Mucosa of stomach (tissue), 1 donor: ENCODE measurements around the gene FXYD7.
"Not testable (repeated sequence)": the region's sequence is repeated elsewhere in the genome, so short reads cannot be mapped to it uniquely, and the experiment has no call there.

Experiments
- H3K27me3 ChIP-seq: one replicate; pipeline ENCODE4 v1.7.0; 2013; ENCODE audit warnings: mild to moderate bottlenecking, low read length; ENCODE audit not compliant: control insufficient read depth, insufficient read depth
- H3K36me3 ChIP-seq: one replicate; pipeline ENCODE4 v1.7.0; 2013; ENCODE audit warnings: low read length; ENCODE audit not compliant: control insufficient read depth, insufficient read depth
- H3K4me1 ChIP-seq: one replicate; pipeline ENCODE4 v1.7.0; 2013; ENCODE audit warnings: mild to moderate bottlenecking, low read length; ENCODE audit not compliant: control insufficient read depth, insufficient read depth
- H3K4me3 ChIP-seq: one replicate; pipeline ENCODE4 v1.7.0; 2013; ENCODE audit warnings: low read length
- H3K9ac ChIP-seq: one replicate; pipeline ENCODE4 v1.7.0; 2013; ENCODE audit warnings: mild to moderate bottlenecking, low read length, moderate library complexity
- H3K9me3 ChIP-seq: one replicate; pipeline ENCODE4 v1.7.0; 2013; ENCODE audit warnings: mild to moderate bottlenecking, low read length, moderate library complexity; ENCODE audit not compliant: control insufficient read depth
- donor health status: Pancreatic carcinoma.

The FXYD7 gene

GRCh38 chr19:35184267-35184666 is 41.2 kb downstream of the FXYD7 start:
- no peak overlapping the region for H3K4me3 ChIP-seq
- H3K27me3 ChIP-seq = no peaks in the 10 kb centered on the region
- H3K36me3 ChIP-seq = no peaks in the 10 kb centered on the region
- no peak overlapping the region for H3K9ac ChIP-seq
- H3K4me1 ChIP-seq = no peaks in the 10 kb centered on the region
- H3K9me3 ChIP-seq = no peaks in the 10 kb centered on the region

- H3K36me3 ChIP-seq = no peaks in the 10 kb centered on the region
- no peaks in the 10 kb centered on the region for H3K9me3 ChIP-seq
- H3K4me1 ChIP-seq = no peaks in the 10 kb centered on the region
- H3K4me3 ChIP-seq = no peak overlapping the region
- no peaks in the 10 kb centered on the region for H3K27me3 ChIP-seq
- H3K9ac ChIP-seq = no peak overlapping the region
These were observed 41.8 kb downstream of the FXYD7 start for GRCh38 chr19:35184884-35185283.

GRCh38 chr19:35194012-35194984 is 51.2 kb downstream of the FXYD7 start:
- Histone ChIP-seq H3K36me3 (no peaks in the 10 kb centered on the region), H3K27me3 (no peaks in the 10 kb centered on the region), H3K9me3 (no peaks in the 10 kb centered on the region), H3K4me1 (peaks cover 5% of the 10 kb centered on the region), H3K4me3 (no peak overlapping the region), H3K9ac (no peak overlapping the region)

- H3K9me3 ChIP-seq = no peaks in the 10 kb centered on the region
- H3K4me1 ChIP-seq = peaks cover 18% of the 10 kb centered on the region
- H3K27me3 ChIP-seq = no peaks in the 10 kb centered on the region
- no peak overlapping the region for H3K4me3 ChIP-seq
- no peaks in the 10 kb centered on the region for H3K36me3 ChIP-seq
- no peak overlapping the region for H3K9ac ChIP-seq
These were observed 52.8 kb downstream of the FXYD7 start for GRCh38 chr19:35195830-35196229.

GRCh38 chr19:35196861-35197260 is 53.8 kb downstream of the FXYD7 start:
- not testable (repeated sequence) for H3K9me3 ChIP-seq, H3K27me3 ChIP-seq, H3K4me3 ChIP-seq, H3K9ac ChIP-seq, H3K36me3 ChIP-seq
- peaks cover 18% of the 10 kb centered on the region for H3K4me1 ChIP-seq

- no peak overlapping the region for H3K9ac ChIP-seq
These were observed 56.4 kb downstream of the FXYD7 start for GRCh38 chr19:35199481-35199880.

GRCh38 chr19:35202722-35203688 is 60.0 kb downstream of the FXYD7 start:
- Histone ChIP-seq H3K36me3 (no peaks in the 10 kb centered on the region), H3K4me3 (no peak overlapping the region), H3K27me3 (no peaks in the 10 kb centered on the region), H3K9ac (no peak overlapping the region), H3K4me1 (peaks cover 38% of the 10 kb centered on the region), H3K9me3 (no peaks in the 10 kb centered on the region)

More at GRCh38 chr19:35199481-35199880, 56.4 kb downstream of the FXYD7 start:
- Histone ChIP-seq H3K36me3 (no peaks in the 10 kb centered on the region), H3K9me3 (no peaks in the 10 kb centered on the region), H3K4me1 (peaks cover 18% of the 10 kb centered on the region), H3K4me3 (no peak overlapping the region), H3K27me3 (no peaks in the 10 kb centered on the region)
